HS-27A (cell line): ENCODE results near the gene CDC42BPG.

Experiments
- DNase-seq: peaks from one replicate; pipeline ENCODE4 v3.0.0-alpha.2; 2012; ENCODE audit warnings: low read depth, missing footprints

The CDC42BPG gene

GRCh38 chr11:64805481-64805880, 39.0 kb downstream of the CDC42BPG start:
- DNase-seq: no peak

DNA sequence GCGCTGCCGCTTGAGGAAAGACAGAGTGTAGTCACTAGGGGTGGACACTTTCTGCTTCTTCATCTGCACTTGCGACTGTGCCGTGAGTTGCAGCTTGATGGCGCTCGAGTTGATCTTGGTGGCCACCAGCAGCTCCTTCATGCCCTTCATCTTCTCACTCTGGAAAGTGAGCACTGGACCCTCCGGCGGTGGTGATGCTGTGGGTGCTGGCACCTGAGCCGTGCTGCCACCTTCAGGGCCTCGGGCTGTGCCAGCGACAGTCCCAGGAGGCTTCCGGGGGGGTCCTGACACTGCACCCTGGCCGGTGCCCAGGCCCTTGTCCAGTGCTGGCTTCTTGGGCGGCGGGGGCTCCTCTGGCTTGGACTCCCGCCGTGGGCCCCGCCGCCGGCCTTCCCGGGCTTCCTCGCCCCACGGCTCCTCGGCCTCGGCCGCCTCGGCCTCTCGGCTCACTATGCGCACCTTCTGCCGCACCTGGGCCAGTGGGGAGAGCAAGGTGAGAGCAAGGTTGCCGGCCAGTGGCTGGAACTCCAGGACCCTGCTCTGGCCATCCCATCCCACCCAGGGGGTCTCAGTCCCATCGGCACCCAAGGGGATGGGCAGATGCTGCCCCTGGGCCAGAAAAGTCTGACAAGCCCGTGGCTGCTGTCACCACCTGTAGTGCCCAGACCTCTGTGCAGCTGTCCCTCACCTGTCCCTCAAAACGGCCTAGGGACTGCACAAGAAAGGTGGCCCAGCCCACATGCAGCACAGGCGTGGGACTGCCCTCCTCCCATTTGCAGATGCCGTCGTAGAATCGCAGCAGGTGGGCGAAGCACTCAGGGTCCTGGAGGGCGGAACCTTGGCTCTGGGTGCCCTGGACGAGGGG, 39.9 kb downstream of the CDC42BPG start:
- DNase-seq: no peak

DNA sequence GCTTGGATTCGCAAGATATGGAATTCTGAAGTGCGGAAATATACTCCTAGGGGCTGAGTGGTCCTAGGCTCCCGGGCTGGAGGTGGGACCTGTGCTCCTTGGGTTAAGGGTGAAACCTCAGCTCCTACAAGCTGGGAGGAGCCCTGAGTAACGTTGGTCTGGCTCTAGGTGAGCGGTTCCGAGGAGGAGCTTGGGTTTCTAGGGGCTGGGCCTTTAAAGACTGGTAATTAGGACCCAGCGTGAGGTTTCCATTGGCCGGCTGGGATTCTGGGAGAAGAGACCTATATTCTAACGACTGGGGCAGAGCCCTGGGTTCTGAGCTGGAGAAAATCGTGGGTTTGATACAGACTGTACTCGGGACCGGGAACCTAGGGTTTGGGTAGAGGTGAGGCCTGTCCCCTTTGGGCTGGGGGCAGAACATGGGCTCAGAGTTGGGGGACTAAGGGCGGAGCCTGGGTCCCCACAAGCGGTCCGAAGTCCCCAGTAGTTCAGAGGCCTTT, 40.6 kb downstream of the CDC42BPG start:
- DNase-seq: no peak

DNA sequence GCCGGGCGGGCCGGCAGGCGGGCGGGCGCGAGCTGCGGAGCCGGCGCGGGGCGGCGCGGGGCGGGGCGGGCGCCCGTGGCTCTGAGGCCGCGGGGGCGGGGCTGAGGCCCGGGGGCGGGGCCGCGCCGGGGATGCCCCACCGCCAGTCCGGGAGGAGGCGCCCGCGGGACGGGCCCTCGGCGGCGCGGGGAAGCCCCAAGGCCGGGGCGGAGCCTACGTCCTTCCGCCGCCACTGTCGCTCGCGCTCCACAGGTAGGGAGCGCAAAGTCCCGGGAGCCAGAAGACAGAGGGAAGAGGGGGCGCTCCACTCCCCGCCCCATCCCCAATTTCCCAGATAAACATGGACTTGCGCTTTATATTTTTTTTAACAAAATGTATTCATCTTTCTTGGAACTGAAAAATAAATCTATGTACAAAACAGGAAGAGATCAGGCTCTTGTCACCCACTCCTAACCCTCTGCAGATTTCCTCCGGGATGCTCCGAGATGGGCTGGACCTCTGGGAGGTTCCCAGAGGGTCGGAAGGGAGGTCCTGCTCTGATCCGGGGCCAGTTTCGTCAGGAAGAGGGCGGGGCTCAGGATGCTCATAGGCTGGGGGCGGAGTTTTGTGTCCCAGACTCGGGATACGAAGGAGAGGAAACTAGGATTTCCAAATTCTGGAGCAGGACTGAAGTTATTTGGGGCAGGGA, 41.2 kb downstream of the CDC42BPG start, which contains the start of gene MAP4K2:
MAP4K2 (minus strand) TSS at position 57 of the 688 bp plus-strand sequence. CDS start 65 bp downstream, outside the sequence.
- peak; percentile 75 for DNase-seq

DNA sequence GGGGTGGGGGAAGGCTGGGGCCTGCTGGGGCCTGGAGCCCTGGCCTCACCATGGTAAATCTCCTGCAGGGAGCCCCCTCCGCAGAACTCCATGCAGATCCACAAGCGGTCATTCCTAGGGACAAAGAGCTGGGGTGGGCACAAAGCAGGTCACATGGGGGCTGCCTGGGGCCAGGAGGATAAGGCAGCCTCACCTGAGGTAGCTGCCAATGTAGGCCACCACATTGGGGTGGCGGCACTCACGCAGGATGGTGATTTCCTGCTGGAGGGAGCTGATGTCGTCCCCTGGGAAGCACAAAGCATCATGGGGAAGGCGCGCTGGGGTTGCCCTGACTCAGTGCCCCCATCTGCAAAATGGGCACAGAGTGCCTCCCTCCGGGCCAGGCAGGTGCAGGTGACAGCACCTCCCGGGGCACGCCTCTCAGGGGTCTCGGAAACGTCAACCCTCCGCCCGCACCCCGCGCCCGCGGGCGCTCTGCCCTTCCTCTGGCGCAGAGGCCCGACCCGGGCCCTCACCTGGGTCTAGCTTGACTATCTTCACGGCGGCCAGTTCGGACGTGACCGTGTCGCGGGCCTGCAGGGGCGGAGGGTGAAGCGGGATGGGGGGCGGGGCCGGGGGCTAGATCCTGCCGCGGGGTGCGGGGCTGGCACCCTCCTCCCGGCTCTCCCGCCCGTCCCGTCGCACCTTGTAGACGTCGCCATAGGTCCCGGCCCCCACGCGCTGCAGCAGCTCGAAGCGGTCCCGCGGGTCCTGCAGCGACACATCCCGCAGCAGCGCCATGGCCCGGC, 41.9 kb downstream of the CDC42BPG start:
- no peak for DNase-seq

GRCh38 chr11:64801561-64802369, 42.7 kb downstream of the CDC42BPG start:
- no peak for DNase-seq

DNA sequence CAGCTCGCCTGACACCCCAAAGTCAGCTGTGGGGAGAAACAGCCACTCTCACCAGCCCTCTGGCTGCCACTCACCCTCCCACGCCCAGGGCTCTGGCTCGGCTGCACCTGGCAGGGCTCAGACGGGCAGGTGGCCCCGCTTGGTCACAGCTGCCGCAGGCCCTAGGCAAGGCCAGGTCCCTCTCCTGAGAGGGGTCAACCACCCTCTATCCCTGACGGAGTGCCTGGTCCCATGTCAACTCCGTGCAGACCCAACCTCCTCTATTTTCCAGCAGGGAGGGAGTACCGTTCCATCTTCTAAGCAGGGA, 43.3 kb downstream of the CDC42BPG start:
- no peak for DNase-seq

- DNase-seq: no peak
Observed at GRCh38 chr11:64800303-64801157, 43.9 kb downstream of the CDC42BPG start.

GRCh38 chr11:64799623-64800302, 44.7 kb downstream of the CDC42BPG start:
- no peak for DNase-seq

- no peak for DNase-seq
Observed at GRCh38 chr11:64799256-64799622, 45.2 kb downstream of the CDC42BPG start.

GRCh38 chr11:64796757-64797541, 47.5 kb downstream of the CDC42BPG start:
- DNase-seq: no peak

DNA sequence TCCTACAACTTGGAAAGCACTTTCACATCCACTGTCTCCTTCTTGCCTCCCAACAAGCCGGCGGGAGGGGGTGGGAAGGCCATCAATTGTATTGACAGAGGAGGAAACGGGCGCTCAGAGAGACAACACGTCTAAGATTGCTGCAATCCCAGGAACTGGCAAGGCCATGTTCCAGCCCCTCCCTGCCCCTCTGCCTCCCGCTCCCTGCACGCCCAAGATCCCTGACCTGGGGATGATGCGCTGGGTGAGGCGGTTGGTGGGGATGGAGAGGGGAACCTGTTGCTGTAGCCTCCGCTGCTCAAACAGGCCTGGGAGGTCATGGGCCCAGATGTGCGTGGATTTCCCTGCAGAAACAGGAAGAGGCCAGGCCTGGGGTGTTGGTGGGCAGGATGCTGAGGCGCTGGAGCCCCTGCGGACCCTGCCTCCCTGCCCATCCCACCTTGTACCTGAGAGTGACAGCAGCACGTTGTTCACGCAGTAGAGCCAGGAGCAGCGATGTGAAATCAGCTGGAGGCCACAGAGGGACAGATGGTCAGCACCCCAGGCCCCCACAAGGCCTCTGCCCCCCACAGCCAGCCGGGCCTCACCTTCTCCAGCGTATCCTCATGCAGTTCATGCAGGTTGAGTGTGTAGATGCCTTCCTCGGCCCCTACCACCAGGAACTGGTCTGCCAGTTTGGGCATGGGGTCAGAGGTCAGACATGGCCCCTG, 48.3 kb downstream of the CDC42BPG start:
- no peak for DNase-seq

DNA sequence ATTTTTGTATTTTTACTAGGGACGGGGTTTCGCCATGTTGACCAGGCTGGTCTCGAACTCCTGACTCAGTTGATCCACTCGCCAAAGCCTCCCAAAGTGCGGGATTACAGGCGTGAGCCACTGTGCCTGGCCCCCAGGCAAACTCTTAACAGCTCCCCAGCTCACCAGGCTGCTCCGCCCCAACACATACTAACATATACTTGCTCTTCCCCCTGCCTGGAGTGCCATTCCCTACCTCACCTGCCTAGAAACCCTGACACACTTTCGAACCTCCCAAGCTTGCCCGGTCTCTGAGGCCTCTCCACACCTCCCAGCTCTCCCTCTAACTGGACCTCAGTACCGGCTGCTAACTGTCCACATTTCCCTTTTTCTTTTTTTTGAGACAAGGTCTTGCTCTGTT, 49.9 kb downstream of the CDC42BPG start:
- no peak for DNase-seq

GRCh38 chr11:64793271-64794160, 50.9 kb downstream of the CDC42BPG start:
- DNase-seq: no peak

- no peak for DNase-seq
Observed at GRCh38 chr11:64792482-64792881, 52.0 kb downstream of the CDC42BPG start.

GRCh38 chr11:64791781-64792291, 52.6 kb downstream of the CDC42BPG start:
- DNase-seq: no peak
